NOMO-1 (cell line): Measurements from ENCODE around the gene NDUFB2.
"Not testable (repeated sequence)": the region's sequence is repeated elsewhere in the genome, so short reads cannot be mapped to it uniquely, and the experiment has no call there.

Experiments
- DNase-seq, 2 experiments: peaks; one replicate each; lab custom pipeline; 2025; ENCODE audit not compliant: unreplicated experiment in 2 of 2; lab: John Stamatoyannopoulos, UW

The NDUFB2 gene

DNA sequence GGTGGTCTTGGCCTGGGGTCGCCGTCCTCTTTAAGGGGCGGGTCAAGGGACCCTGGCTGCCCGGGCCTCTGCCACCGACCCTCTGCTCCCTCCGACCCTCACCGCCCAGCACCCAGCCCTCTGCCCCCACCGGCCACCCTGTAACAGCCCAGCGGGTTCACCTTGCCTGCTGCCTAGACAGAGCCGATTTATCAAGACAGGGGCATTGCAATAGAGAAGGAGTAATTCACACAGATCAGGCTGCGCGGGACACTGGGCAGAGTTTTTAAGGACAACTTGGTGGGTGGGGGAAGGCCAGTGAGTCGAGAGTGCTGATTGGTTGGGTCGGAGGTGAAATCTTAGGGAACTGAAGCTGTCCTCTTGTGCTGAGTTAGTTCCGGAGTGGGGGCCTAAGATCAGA, 24.5 kb upstream of the NDUFB2 start:
- peak; percentile 9 to 11 for DNase-seq

DNA sequence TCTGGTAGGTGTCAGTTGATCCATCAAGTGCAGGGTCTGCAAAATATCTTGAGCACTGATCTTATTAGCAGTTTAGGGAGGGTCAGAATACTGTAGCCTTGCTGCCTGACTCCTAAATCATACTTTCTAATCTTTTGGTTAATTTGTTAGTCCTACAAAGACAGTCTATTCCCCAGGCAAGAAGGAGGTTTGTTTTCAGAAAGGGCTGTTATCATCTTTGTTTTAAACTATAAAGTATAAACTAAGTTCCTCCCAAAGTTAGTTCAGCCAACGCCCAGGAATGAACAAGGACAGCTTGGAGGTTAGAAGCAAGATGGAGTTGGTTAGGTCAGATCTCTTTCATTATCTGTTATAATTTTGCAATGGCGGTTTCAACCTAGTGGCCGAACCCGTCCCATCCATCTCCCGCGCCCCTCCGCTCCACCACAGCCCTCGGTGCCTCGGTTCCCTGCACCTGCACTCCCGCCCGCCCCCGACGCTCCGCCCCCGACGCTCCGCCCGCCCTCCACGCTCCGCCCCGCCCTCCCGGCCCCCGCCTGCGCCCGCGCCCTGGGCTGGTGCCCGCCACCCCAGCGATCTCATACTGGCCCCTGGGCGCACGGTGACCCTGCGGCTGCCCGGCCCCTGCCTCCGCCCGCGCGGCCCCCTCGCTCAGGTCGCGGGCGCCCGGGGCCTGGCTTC, 24.0 kb upstream of the NDUFB2 start, which contains the start of gene ADCK2:
ADCK2 (plus strand) TSS at position 564 of the 681 bp plus-strand sequence. CDS start 386 bp downstream, outside the sequence.
- peak; percentile 13 to 20 for DNase-seq

DNA sequence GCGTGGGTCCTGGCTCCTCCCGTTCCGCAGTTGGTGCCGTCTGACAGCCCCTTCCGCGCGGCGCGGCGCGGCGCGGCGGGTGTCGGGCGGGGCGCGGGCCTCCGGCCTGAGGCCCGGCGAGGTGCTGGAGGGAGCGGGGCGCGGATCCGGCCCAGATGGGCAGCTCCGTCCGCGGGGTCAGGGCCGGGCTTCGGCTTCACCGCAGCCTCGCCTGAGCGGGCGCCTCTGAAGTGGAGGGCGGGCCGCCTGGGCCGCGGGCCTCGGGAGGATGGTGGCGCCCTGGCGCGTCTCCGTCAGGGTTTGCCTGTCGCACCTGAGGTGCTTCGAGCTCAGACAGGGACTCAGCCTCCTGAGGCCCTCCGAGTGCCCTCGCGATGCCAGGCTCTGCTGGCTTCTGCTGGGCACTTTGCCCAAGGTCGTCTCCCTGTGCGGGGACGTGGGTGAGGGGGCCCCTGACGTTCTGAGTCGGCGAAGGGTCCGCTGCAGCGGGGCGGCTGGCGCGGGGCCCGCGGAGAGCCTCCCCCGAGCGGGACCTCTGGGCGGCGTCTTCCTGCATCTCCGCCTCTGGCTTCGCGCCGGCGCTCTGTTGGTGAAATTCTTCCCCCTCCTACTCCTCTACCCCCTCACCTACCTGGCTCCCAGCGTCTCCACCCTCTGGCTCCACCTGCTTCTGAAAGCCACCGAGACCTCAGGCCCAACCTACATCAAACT, 23.3 kb upstream of the NDUFB2 start:
- no peak for DNase-seq

DNA sequence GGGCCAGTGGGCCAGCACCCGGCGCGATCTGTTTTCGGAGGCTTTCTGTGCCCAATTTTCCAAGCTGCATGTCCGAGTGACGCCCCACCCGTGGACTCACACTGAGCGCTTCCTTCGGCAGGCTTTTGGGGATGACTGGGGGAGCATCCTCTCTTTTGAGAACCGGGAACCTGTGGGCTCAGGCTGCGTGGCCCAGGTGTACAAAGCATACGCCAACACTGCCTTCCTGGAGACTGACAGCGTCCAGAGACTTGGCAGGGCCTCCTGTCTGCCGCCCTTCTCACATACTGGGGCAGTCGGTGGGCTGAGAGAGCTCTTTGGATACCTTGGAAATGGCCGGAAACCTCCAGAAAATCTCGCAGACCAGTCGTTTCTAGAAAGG, 22.7 kb upstream of the NDUFB2 start:
- DNase-seq, result no peak

DNA sequence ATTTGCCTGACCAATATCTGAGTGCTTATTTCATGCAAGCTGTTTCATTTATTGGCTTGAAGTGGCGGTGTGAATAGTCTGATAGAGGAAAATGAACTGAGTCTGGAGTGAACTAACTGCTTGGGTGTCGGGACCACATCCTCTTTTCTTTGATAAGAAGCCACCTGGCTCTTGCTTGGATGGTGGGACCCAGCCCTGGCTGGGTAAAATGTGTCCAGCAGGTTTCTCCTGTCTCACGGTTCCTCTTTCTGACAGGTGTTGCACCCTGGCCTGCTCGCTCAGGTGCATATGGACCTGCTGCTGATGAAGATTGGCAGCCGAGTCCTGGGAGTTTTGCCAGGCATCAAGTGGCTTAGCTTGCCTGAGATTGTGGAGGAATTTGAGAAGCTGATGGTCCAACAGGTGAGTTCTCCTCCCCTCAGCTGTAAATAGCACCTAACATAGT, 22.1 kb upstream of the NDUFB2 start:
- DNase-seq, result no peak

DNA sequence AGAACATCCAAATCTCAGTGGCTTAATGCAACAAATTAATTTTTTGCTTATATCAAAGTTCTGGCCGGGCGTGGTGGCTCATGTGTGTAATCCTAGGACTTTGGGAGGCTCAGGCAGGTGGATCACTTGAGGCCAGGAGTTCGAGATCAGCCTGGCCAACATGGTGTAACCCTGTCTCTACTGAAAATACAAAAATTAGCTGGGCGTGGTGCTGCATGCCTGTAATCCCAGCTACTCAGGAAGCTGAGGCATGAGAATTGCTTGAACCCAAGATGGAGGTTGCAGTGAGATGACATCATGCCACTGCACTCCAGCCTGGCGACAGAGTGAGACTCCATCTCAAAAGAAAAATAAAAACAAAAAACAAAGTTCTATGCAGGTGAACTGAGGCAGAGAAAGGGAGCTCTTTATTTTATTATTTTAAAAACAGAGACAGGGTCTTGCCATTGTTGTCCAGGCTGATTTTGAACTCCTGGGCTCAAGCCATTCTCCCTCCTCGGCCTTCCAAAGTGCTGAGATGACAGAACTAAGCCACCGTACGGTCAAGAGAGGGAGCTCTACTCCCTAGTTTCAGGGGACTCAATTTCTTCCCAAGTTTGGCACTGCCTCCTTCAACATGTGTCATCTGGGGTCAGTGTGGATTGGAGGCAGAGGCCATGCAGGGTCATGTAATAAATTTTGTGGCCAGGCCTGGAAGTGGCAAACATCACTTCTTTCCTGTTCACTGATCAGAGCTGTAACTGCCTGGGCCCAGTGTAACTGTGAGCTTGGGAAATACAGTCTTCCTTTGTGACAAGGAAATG, 21.4 kb upstream of the NDUFB2 start:
- DNase-seq, result peak in 1 of 2 experiments; percentile 53

DNA sequence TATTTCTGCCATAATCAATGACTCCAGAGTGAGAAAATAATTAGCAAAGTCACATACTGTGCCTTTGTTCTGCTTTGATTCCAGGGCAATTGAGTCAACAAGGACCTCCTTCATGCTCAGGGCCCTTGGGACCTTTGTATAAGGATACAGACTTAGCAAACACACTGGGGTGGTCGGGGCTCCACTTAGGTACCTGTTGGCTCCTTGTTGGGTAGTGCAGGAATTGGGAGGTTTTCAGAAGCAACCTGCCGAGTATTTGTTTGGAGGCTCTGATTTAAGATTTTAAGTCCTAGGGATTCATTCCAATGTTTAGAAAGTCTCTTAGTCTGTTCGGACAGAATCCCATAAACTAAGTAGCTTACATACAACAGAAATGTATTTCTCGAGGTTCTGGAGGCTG, 20.8 kb upstream of the NDUFB2 start:
- DNase-seq, result no peak

DNA sequence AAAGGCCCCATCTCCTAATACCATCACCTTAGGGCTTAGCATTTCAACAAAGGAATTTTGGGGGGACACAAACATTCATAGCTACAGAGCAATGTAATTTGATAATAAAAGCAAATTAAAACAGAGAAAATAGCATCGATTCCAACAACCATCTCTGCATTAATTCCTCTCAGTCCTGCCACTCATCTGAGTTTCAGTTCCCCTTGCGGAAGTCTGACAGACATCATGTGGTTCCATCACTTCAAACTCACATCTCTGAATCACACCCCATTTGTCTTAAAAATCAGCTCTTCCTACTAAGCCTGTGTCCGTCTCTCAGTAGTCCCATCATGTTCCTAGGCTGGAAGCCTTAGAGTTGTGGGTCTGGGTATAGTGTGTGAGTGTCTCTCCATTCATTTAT, 20.2 kb upstream of the NDUFB2 start:
- peak in 1 of 2 experiments; percentile 53 for DNase-seq

DNA sequence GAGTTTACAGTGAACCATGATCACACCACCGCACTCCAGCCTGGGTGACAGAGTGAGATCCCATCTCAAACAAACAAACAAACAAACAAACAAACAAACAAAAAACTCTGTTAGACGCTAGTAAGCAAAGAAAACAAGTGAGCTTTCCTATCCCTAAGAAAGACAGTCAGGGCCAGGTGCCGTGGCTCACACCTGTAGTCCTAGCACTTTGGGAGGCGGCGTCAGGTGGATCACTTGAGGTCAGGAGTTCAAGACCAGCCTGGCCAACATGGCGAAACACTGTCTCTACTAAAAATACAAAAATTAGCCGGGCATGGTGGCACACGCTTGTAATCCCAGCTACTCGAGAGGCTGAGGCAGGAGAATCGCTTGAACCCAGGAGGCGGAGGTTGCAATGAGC, 19.6 kb upstream of the NDUFB2 start:
- not testable (repeated sequence) for DNase-seq

DNA sequence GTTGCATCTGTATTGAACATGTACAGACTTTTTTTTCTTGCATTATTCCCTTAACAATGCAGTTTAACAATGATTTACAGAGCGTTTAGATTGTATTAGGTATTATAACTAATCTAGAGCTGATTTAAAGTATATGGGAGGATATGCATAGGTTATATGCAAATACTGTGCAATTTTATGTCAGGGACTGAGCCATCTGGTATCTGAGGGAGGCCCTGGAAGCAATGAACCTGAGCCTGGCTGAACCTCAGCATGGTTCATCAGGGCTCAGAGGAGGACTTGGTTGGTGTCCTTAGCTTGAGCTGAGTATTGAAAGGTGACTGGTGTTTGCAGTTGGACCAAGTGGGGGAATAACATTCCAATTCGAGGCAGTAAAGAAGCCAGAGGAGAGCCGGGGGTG, 19.0 kb upstream of the NDUFB2 start:
- no peak for DNase-seq

DNA sequence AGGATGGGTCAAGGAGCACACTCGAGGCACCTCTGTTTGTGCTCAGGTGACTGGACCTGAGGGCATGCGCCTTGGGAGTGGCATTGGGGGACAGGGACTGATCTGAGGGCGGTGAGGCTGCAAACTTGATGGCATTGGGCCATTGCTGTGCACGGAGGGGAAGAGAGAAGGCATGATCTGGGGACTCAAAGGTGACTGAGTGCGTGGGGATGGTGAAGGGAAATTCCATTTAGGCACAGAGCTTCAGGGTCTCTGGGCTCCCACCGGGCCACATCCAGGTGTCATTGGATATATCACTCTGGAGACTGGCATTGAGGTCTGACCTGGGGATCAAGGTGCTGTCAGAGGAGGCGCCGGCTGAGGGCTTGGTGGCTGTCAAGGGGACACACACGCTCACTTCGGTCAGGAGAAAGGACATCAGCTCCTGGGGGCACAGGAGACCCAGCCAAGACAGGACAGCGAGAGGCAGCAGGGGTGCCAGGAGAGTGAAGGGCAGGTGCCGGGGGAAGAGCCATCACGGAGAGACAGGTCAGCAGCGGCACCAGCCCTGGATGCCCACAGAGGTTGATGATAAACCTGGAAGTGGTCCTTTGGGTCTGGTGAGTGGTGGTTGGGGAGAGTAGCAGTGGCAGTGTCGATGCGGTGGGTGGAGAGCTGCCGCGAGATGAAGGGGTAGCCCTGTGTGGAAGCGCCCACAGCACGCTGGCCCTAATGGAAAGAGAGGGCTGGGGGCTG, 18.3 kb upstream of the NDUFB2 start:
- DNase-seq, result no peak

DNA sequence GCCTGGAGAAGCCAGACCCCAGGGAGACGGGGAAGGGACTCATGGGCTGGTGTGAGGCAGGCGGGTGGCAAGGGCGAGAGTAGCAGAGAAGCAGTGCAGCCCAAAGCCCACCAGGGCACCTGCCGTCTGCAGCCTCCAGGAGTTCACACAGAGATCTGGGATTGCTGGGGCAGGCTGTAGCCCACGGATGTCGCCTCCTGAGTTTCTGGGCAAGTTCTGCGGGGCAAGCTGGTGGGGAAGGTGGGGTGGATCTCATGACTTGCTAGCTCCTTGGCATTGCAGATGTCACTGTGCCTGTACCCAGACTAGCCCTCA, 17.7 kb upstream of the NDUFB2 start:
- no peak for DNase-seq

DNA sequence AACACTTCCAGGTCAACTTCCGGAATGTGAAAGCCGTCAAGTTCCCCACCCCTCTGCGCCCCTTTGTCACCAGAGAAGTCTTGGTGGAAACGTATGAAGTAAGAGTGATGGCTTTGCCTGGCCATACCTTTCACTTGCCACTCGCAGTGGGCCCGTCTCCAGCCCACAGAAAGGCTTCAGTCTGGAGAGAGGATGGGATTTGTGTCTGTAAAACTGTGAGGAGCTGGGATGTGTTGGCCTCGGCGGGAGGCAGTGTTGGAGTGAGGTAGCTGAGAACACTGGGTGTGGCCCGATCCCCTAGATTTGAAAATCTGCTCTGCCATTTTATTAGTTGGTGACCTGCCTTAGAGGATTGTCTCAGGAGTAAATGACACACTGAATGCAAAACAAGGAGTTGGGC, 17.3 kb upstream of the NDUFB2 start:
- DNase-seq, result no peak

DNA sequence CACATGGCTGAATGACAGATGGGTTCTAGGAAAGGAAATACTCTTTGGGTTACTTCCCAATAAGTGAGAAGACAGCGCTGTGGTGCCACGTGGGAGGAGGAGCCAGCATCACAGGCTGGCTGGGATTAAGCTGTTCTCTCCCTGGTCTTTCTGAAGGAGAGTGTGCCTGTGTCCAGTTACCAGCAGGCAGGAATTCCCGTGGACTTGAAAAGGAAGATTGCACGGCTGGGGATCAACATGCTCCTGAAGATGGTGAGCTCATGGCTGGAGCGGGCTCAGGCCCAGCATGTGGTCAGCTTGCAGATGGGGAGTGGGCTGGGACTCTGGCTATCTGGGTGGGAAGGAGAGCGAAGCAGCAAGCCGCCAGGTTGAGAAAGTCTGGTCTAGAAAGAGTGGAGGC, 15.6 kb upstream of the NDUFB2 start:
- no peak for DNase-seq

DNA sequence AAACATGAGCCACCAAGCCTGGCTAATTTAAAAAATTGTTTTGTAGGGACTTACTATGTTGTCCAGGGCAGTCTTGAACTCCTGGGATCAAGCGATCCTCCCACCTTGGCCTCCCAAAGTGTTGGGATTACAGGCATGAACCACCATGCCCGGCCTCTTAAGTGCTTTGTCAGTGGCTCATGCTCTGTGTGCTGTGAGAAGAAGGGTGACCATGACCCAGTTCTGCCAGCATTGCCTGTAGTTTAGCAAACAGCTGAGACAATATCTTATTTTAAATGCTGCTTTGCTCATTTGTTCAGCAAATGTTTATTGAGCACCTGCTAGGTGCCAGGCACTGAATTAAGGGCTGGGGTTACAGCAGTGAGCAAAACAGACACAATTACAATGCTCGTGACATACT, 14.7 kb upstream of the NDUFB2 start:
- DNase-seq, result no peak

DNA sequence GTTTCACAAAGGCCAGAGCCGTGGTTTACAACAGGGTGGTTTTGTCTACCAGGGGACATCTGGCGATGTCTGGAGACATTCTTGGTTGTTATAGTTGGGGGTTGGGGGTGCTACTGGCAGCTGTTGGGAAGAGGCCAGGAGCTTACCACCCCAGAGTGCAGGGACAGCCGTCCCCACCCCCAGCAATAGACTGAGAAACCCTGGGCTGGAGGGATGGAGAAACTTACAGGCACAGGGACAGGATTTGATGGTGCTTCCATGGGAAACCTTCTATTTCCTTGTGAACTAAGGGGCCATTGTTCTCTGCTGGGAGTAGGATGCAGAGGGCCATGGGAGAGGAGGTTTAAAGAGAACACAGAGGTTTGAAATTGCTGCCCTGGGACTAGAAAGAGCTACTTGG, 12.9 kb upstream of the NDUFB2 start:
- no peak for DNase-seq

DNA sequence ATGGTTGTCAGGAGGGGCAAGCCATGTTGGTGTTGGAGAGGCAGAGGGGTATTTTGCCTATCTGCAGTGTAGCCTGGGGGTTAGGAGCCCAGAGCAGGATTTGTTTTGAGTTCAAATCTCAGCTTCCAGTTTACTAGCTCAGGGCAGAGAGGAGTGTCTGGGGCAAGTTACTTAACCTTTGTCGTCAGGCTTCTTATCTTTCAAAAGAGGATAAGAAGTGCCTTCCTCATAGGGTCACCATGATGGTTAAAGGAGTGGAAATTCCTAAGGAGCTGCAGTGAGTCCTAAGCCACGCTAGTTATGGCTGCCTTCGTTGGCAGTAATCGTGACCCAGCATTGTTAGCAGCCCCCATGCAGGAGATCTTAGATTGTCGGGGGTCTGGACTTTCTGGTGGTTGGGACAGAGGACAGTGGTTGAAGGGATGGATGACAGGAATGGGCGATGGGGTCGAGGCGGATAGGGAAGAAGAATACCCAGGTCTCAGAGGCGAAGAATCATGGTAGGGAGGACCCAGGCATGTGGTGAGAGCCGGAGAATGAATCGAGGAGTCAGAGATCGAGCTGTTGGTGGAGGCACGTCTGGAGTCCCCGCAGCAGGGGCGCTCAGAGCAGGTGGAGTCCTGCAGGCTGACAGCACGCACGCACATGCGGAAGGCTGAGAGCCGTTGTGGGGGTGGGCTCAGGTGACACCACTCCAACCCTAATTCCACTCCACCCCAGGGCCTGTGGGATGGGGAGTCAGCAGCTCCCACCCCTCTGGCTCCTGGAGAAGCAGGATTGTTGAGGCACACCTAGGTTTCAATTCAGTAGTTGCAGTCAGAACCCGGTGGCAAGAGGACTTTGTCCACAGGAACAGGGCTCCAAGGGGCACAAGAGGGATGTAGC, 12.2 kb upstream of the NDUFB2 start:
- no peak for DNase-seq

DNA sequence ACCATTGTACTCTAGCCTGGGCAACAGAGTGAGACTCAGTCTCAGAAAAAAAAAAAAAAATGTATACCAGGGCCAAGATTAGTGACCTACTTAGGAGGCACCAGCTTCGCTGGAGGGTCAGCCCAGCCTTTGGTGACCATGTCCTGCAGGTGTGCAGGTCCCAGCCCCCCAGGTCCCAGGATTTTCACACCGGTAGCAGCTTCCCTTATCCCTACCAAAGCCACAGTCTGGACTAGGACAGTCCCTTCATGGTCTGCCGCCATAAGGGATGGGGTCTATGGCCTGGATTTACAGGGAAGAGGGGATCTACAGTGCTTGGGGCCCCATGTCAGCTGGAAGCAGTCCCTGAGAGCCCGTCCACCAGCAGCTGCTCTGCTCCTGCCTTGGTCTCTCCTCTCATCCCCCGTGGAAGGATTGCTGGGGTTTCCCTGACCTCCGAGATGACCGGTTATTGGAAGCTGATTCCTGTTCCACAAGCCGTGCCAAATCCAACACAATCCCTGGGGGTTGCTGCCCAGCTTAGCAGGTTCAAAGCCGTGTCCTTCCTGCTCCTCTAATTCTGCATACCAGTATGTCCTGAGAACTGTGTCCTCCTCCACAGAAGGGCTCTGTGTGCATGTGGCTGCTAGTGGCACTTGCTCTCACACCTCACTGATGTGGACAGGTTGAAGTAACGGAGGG, 11.0 kb upstream of the NDUFB2 start:
- no peak for DNase-seq

DNA sequence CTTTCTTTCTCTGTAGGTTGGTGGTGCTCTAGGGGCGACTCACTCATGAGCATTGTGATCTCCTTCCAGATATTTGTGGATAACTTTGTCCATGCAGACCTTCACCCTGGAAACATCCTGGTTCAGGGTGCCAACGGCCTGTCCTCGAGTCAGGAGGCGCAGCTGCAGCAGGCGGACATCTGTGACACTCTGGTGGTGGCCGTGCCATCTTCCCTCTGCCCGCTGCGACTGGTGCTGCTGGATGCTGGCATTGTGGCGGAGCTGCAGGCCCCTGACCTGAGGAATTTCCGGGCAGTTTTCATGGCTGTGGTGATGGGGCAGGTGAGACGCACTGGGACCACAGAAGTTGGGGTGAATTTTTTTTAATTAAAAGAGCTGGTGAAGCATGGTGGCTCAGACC, 9.6 kb upstream of the NDUFB2 start:
- no peak for DNase-seq

DNA sequence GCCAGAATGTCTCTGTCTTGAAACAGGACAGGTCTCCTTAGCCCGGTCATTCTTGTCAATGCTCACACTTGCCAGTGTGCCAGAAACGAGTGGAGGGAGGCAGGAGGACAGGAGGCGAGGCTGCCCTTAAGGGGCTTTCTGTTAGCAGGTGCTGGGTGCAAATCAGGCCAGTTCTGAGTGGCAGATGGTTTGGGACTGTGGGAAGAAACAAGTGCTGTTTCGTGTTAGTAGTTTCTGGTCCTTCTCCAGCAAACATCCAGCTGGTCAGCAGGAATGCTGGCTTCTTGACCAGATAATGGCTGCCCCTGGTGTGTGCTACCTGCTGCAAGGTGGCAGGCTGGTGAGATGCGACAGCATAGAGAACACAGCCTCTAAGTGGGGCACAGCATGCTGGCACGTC, 8.2 kb upstream of the NDUFB2 start:
- no peak for DNase-seq
